OCI-LY3 (cell line): Measurements from ENCODE around the gene ZNF878.
"Not testable (repeated sequence)": the region's sequence is repeated elsewhere in the genome, so short reads cannot be mapped to it uniquely, and the experiment has no call there.

Experiments used
- H2AFZ ChIP-seq: fragments of 200-600, 300-600 bp; shearing (Covaris generic); 2 replicates; pipeline ENCODE4 v1.6.0; 2014; ENCODE audit warnings: antibody characterized with exemption, low read depth, low read length
- H3K27ac ChIP-seq: fragments of 200-600, 300-600 bp; sonication (generic); 2 replicates; pipeline ENCODE4 v1.5.1; 2014; ENCODE audit warnings: mild to moderate bottlenecking, low read length, moderate library complexity, mixed read lengths
- H3K27me3 ChIP-seq: fragments of 200-600, 300-600 bp; sonication (generic); 2 replicates; pipeline ENCODE4 v1.6.1; 2014; ENCODE audit warnings: low read depth, low read length, mixed read lengths
- H3K36me3 ChIP-seq: fragments of 200-600, 300-600 bp; sonication (generic); replicated peaks from 2 replicates; pipeline ENCODE3; 2014; ENCODE audit warnings: low read depth, low read length, mixed read lengths
- H3K4me1 ChIP-seq: fragments of 300-600, 200-600 bp; sonication (generic); 2 replicates; pipeline ENCODE4 v1.6.1; 2014; ENCODE audit warnings: low read length, mixed read lengths
- H3K4me2 ChIP-seq: fragments of 200-600, 300-600 bp; sonication (generic); 2 replicates; pipeline ENCODE4 v1.6.1; 2014; ENCODE audit warnings: low read length, mixed read lengths
- H3K4me3 ChIP-seq: fragments of 300-600, 200-600 bp; sonication (generic); 2 replicates; pipeline ENCODE4 v1.5.1; 2014; ENCODE audit warnings: antibody characterized with exemption, mild to moderate bottlenecking, low read length, moderate library complexity
- H3K79me2 ChIP-seq: fragments of 300-600, 200-600 bp; shearing (Covaris generic); 2 replicates; pipeline ENCODE4 v1.6.1; 2014; ENCODE audit warnings: mild to moderate bottlenecking, low read length, mixed read lengths
- H3K9ac ChIP-seq: fragments of 300-600, 200-600 bp; shearing (Covaris generic); 2 replicates; pipeline ENCODE4 v1.6.0; 2014; ENCODE audit warnings: mild to moderate bottlenecking, low read length, moderate library complexity
- H3K9me3 ChIP-seq: fragments of 200-600, 300-600 bp; shearing (Covaris generic); 2 replicates; pipeline ENCODE4 v1.6.1; 2014; ENCODE audit warnings: low read length, mixed read lengths; ENCODE audit not compliant: insufficient read depth
- H4K20me1 ChIP-seq: fragments of 200-600, 300-600 bp; sonication (generic); 2 replicates; pipeline ENCODE4 v1.6.1; 2016; ENCODE audit warnings: low read length, mixed read lengths; ENCODE audit not compliant: insufficient read depth
- EZH2phosphoT487 ChIP-seq: fragments of 200-600 bp; shearing (Covaris generic); IDR thresholded peaks from 2 replicates; pipeline ENCODE4 v1.6.1; 2018; ENCODE audit warnings: antibody characterized with exemption, mixed run types, low read depth
- TF ChIP-seq, protein P1 (sequence below): fragments of 200-600, 300-600 bp; sonication (generic); IDR thresholded peaks from 2 replicates; pipeline ENCODE4 v1.5.1; 2014; ENCODE audit warnings: antibody characterized with exemption, low read length, low read depth

The ZNF878 gene

DNA sequence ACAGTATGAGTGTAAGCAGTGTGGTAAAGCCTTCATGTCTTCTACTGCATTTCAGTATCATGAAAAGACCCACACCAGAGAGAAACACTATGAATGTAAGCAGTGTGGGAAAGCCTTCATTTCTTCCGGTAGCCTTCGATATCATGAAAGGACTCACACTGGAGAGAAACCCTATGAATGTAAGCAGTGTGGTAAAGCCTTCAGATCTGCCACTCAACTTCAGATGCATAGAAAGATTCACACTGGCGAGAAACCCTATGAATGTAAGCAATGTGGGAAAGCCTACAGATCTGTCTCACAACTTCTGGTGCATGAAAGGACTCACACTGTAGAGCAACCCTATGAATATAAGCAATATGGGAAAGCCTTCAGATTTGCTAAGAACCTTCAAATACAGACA lies 24.6 kb upstream of the ZNF878 start:
- H2AFZ ChIP-seq = no peak overlapping the region
- H4K20me1 ChIP-seq = no peaks in the 10 kb centered on the region
- no peak overlapping the region for H3K4me3 ChIP-seq
- H3K27ac ChIP-seq = no peak overlapping the region
- H3K4me2 ChIP-seq = no peak overlapping the region
- TF ChIP-seq, protein P1, sequence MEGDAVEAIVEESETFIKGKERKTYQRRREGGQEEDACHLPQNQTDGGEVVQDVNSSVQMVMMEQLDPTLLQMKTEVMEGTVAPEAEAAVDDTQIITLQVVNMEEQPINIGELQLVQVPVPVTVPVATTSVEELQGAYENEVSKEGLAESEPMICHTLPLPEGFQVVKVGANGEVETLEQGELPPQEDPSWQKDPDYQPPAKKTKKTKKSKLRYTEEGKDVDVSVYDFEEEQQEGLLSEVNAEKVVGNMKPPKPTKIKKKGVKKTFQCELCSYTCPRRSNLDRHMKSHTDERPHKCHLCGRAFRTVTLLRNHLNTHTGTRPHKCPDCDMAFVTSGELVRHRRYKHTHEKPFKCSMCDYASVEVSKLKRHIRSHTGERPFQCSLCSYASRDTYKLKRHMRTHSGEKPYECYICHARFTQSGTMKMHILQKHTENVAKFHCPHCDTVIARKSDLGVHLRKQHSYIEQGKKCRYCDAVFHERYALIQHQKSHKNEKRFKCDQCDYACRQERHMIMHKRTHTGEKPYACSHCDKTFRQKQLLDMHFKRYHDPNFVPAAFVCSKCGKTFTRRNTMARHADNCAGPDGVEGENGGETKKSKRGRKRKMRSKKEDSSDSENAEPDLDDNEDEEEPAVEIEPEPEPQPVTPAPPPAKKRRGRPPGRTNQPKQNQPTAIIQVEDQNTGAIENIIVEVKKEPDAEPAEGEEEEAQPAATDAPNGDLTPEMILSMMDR = no peak
- TF ChIP-seq EZH2phosphoT487 = no peak
- H3K27me3 ChIP-seq = no peaks in the 10 kb centered on the region
- H3K79me2 ChIP-seq = no peaks in the 10 kb centered on the region
- H3K36me3 ChIP-seq = no peaks in the 10 kb centered on the region
- H3K9me3 ChIP-seq = peaks cover 33% of the 10 kb centered on the region
- H3K9ac ChIP-seq = no peak overlapping the region
- H3K4me1 ChIP-seq = no peaks in the 10 kb centered on the region

GRCh38 chr19:12076331-12076730 lies 23.6 kb upstream of the ZNF878 start:
- not testable (repeated sequence) for H3K27ac ChIP-seq, H3K79me2 ChIP-seq, H3K4me3 ChIP-seq, H3K9ac ChIP-seq, H3K36me3 ChIP-seq, H4K20me1 ChIP-seq, H3K4me1 ChIP-seq, H2AFZ ChIP-seq, H3K4me2 ChIP-seq, H3K27me3 ChIP-seq
- peaks cover 33% of the 10 kb centered on the region for H3K9me3 ChIP-seq

- Histone ChIP-seq H3K27ac (no peak overlapping the region), H4K20me1 (no peaks in the 10 kb centered on the region), H3K4me1 (no peaks in the 10 kb centered on the region), H3K9me3 (peaks cover 33% of the 10 kb centered on the region), H3K79me2 (no peaks in the 10 kb centered on the region), H3K9ac (no peak overlapping the region), H3K4me3 (no peak overlapping the region), H3K27me3 (no peaks in the 10 kb centered on the region), H3K36me3 (no peaks in the 10 kb centered on the region), H2AFZ (no peak overlapping the region), H3K4me2 (no peak overlapping the region)
- TF ChIP-seq, protein P1 = no peak
- no peak for TF ChIP-seq EZH2phosphoT487
Measured at GRCh38 chr19:12075538-12076139, 22.9 kb upstream of the ZNF878 start.

DNA sequence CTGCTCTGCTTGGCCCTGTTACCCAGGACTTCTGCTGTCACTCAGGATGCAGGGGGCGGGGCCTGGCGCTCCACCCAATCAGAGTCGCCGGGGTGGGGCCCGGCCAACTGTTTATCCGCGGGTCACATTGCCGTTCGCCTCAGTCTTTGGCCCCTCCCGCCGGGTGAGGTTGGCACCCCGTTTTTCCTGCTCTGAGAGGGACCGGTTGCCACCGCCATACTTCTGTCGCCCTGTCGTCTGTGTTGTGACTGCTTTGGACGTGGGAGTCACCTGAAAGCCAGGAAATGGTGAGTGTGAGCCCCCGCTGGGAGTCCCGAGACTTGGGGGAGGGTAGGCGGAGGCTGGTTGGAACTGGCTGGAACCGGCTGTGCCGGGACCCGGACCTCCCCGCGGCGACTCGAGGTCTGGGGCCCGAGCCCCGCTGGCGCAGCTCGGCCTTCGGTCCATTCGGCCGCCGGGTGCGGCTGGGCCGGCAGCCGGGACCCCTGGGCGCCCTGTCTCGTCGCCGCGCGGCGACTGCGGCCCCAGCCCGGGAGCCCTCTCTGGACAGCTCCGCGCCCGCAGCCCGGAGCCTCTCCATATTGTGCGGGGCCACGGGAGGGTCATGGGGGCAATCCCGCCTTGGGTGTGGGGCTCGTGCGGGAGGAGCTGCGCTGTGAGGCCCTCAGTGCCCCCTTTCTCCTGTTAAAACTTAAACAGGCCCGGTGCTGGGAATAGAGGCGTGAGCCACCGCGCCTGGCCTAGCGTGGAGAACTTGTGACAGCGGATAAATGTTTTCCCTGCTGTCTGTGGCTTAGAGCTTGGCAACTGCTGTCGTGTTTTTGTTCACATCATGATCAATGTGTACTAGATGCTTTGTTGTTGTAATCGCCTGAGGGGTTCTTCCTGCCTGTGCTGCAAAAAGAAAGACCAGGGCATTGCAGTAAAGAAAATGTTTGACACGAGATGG lies 12.1 kb upstream of the ZNF878 start, which contains the start of gene ZNF844:
TSS of gene ZNF844 (plus strand) at position 142 of the 949 bp plus-strand sequence. CDS start at position 285, 143 bp downstream.
- Histone ChIP-seq H3K4me3 (no peak within 1 kb of the TSS), H3K9ac (no peak within 1 kb of the TSS), H2AFZ (no peak within 1 kb of the TSS)

More for the DNA sequence above, 12.1 kb upstream of the ZNF878 start, which contains the start of gene ZNF844:
- H4K20me1 ChIP-seq = no peaks in the 10 kb centered on the region
- no peaks in the 10 kb centered on the region for H3K27me3 ChIP-seq
- H3K9me3 ChIP-seq = peaks cover 4% of the 10 kb centered on the region; the same call in 1 of the 2 replicates
- no peaks in the 10 kb centered on the region for H3K79me2 ChIP-seq
- no peak within 1 kb of the TSS for H3K27ac ChIP-seq
- H3K4me2 ChIP-seq = no peak within 1 kb of the TSS
- H3K4me1 ChIP-seq = peaks cover 15% of the 10 kb centered on the region
- no peaks in the 10 kb centered on the region for H3K36me3 ChIP-seq
- TF ChIP-seq, protein P1 = no peak
- TF ChIP-seq EZH2phosphoT487 = no peak
